Retinal pigment epithelial cell (primary cell): ENCODE results near the gene TBC1D14.

ENCODE experiments used
- DNase-seq: peaks from one replicate; pipeline ENCODE4 v3.0.0-alpha.2; 2010; ENCODE audit warnings: low read depth
- H3K4me3 ChIP-seq: 2 replicates; pipeline ENCODE4 v1.5.1; 2011; ENCODE audit warnings: mild to moderate bottlenecking, low read length, control low read depth, moderate library complexity
- CTCF ChIP-seq: conservative IDR thresholded peaks from 2 replicates; pipeline ENCODE4 v1.5.1; 2011; ENCODE audit warnings: low read depth, low read length, control low read depth, inconsistent platforms

TBC1D14 gene

GRCh38 chr4:7041801-7042502, 132.3 kb downstream of the TBC1D14 start:
- H3K4me3 ChIP-seq, result peak overlapping the region; percentile 72
- DNase-seq, result no peak
- no peak for TF ChIP-seq CTCF

DNA sequence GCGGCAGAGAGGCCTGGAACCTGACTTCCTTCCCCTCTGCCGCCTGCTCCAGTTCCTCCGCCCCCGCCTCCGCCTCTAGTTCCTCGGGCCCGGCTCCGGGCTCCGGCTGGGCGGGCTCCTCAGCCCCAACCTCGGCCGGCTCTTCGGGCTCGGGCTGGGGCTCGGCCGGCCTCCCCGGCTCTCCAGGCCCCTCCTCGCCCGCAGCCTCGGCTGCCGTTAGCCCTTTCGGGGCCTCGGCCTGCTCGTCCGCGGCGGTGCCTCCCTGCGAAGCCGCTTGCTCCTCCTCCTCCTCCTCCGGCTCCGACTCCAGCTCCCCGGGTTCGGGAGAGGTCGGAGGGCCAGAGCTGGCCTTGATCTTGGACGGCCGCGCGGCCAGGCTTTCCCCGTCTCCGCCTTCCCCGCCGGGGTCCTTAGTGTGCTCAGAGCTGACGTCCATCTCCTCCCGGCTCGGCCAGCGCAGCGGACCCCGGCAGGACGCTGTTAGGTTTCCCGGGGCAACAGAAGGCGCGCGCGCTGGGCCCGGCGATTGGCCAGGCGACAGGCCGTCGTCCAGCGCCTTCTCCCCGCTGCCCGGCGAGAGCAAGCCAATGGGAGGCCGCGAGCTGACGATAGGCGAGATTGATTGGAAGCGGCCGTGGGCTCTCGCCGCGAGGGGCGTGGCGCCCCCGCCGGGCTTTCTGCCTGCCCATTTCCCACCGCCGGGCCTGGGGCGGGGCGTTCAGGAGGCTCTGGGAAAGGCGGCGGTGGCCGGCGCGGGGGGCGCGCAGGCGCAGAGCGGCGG, 133.1 kb downstream of the TBC1D14 start:
- peak overlapping the region; percentile 72 for H3K4me3 ChIP-seq
- peak; percentile 89 for DNase-seq
- no peak for TF ChIP-seq CTCF

DNA sequence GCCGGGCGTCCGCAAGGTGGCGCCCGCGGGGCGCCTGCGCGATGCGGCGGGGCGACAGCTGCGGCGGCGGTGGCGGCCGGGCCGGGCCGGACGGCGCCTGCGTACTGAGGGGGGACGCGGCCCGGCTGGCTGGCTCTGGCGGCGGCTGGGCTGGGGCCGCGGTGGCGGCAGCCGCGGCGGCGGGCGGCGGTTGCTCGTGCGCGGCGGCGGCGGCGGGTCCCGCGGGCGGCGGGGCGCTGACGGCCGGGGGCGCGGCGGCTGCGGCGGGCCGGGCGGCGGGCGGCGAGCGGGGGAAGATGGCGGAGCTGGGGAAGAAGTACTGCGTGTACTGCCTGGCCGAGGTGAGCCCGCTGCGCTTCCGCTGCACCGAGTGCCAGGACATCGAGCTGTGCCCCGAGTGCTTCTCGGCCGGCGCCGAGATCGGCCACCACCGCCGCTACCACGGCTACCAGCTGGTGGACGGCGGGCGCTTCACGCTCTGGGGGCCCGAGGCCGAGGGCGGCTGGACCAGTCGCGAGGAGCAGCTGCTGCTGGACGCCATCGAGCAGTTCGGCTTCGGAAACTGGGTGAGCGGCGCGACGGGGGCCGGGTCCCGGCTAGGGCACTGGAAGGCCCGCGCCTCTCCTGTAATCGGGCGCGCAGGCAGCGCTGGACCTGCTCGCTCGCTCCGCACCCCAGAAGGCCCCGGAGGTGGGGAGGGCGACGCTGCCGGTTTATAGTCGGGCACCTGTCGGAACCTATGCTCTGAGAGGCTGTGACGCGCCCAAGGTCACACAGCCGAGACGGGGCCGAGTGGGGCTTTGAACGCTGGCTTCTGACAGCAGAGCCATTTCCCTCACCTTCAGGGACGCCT, 133.9 kb downstream of the TBC1D14 start, which contains the start of gene TADA2B:
TSS of gene TADA2B (plus strand) at position 89 of the 853 bp plus-strand sequence. CDS start at position 297, 208 bp downstream.
- no peak for DNase-seq
- no peak for TF ChIP-seq CTCF

GRCh38 chr4:7044137-7044930, 134.7 kb downstream of the TBC1D14 start:
- H3K4me3 ChIP-seq, result peak overlapping the region; percentile 69
- DNase-seq, result no peak
- no peak for TF ChIP-seq CTCF

More for the DNA sequence above, 133.9 kb downstream of the TBC1D14 start, which contains the start of gene TADA2B:
- peak within 1 kb of the TSS; percentile 72 for H3K4me3 ChIP-seq

DNA sequence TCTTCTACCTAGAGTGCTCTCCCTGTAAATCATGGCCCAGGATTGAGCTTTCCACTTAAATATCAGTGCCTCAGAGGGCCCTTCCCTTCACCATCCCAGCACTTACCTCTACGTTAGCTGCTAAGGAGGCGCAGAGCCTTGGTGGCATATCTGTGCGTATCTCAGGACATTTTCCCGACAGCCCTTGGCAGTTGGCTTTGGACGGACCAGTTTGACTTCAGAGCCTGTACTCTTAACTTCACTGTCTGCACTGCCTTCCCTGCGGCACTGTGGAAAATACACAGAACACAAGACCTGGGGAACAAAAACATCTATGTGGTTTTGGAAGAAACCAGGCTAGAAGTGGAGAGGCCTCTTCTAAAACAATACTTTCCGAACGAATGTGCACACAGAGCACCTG, 135.9 kb downstream of the TBC1D14 start:
- H3K4me3 ChIP-seq, result no peak overlapping the region
- DNase-seq, result no peak
- no peak for TF ChIP-seq CTCF
